Activated CD4-positive, alpha-beta T cell treated with anti-CD3 and anti-CD28 coated beads, Interleukin-2, amount 10 ng/mL, durations not matched to agents 7 days and 5 days (primary cell): Measurements from ENCODE around the gene ZNF582. TPM values are rescaled to one million over a fixed set of nuclear protein-coding genes. Genes with fewer than 3 reads are reported as not detected.
"Not testable (repeated sequence)": the region's sequence is repeated elsewhere in the genome, so short reads cannot be mapped to it uniquely, and the experiment has no call there.

Experiments
- CTCF ChIA-PET: fragments of 350-600 bp; sonication (Branson Sonifier 250); formaldehyde crosslinking; loops from one replicate; lab custom pipeline; 2021; ENCODE audit warnings: antibody characterized with exemption; lab: Charles Lee
- POLR2A ChIA-PET: fragments of 350-600 bp; sonication (Branson Sonifier 250); formaldehyde crosslinking; loops from one replicate; lab custom pipeline; 2021; ENCODE audit warnings: antibody characterized with exemption; lab: Charles Lee
- DNase-seq: peaks from one replicate; pipeline ENCODE4 v3.0.0-alpha.2; 2020
- H3K27ac Mint-ChIP-seq: one replicate; pipeline ENCODE4 v1.8.0; 2021; ENCODE audit warnings: mild to moderate bottlenecking, moderate library complexity, mixed read lengths
- H3K27me3 Mint-ChIP-seq: one replicate; pipeline ENCODE4 v1.8.0; 2021; ENCODE audit warnings: mixed read lengths
- H3K36me3 Mint-ChIP-seq: one replicate; pipeline ENCODE4 v1.8.0; 2021; ENCODE audit warnings: low read depth, mixed read lengths
- H3K4me1 Mint-ChIP-seq: one replicate; pipeline ENCODE4 v1.8.0; 2021; ENCODE audit warnings: mixed read lengths
- H3K4me3 Mint-ChIP-seq: one replicate; pipeline ENCODE4 v1.8.0; 2021; ENCODE audit warnings: mild to moderate bottlenecking, moderate library complexity, mixed read lengths
- H3K9me3 Mint-ChIP-seq: one replicate; pipeline ENCODE4 v1.8.0; 2021; ENCODE audit warnings: mixed read lengths
- total RNA-seq, 2 experiments: library from RNA; stranded (reverse); gene quantifications; one replicate each; pipeline ENCODE4 v1.2.3, GENCODE V29; 2021

ZNF582 gene
- total RNA-seq, 2 experiments from 2014 or later: 2.9 to 3.7 TPM

DNA sequence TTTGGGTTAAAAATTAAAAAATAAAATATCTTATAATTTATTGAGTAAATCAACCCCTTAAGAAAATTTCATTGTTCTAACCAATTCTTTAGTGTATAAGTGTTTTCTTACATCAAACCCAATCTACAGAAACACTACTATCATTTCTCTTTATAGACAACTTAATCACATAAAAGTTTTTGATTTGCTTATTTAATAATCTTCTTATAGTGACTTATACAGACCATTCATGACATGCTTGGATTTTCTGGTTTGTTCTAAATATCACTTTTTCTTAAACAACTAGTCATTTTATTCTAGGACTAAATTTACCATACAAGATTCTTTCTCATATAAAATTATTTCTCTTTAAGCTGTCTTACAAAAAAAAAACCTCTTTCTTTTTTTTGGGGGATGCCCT is 51.4 kb downstream of the ZNF582 start:
- Mint-ChIP-seq H3K9me3 (peaks cover 31% of the 10 kb centered on the region), H3K4me3 (no peak overlapping the region), H3K36me3 (no peaks in the 10 kb centered on the region), H3K27me3 (no peaks in the 10 kb centered on the region), H3K27ac (no peak overlapping the region), H3K4me1 (no peaks in the 10 kb centered on the region)
- POLR2A ChIA-PET: no interaction called here
- no peak for DNase-seq
- CTCF ChIA-PET: no interaction called here

- peaks cover 31% of the 10 kb centered on the region for H3K9me3 Mint-ChIP-seq
- H3K4me3 Mint-ChIP-seq, H3K4me1 Mint-ChIP-seq, POLR2A ChIA-PET, CTCF ChIA-PET, H3K27ac Mint-ChIP-seq, H3K27me3 Mint-ChIP-seq, H3K36me3 Mint-ChIP-seq, DNase-seq: not testable (repeated sequence)
Measured at GRCh38 chr19:56339031-56339430, 54.3 kb downstream of the ZNF582 start.

- POLR2A ChIA-PET, H3K4me1 Mint-ChIP-seq, H3K4me3 Mint-ChIP-seq, DNase-seq, H3K27me3 Mint-ChIP-seq, CTCF ChIA-PET, H3K36me3 Mint-ChIP-seq, H3K27ac Mint-ChIP-seq: not testable (repeated sequence)
- peaks cover 21% of the 10 kb centered on the region for H3K9me3 Mint-ChIP-seq
Measured at GRCh38 chr19:56337077-56337476, 56.3 kb downstream of the ZNF582 start.

GRCh38 chr19:56335371-56335770 is 58.0 kb downstream of the ZNF582 start:
- H3K27ac Mint-ChIP-seq, H3K27me3 Mint-ChIP-seq, DNase-seq, H3K4me3 Mint-ChIP-seq, H3K36me3 Mint-ChIP-seq, POLR2A ChIA-PET, H3K4me1 Mint-ChIP-seq: not testable (repeated sequence)
- H3K9me3 Mint-ChIP-seq: peaks cover 11% of the 10 kb centered on the region
- CTCF ChIA-PET: interaction anchor here (1.0 kb wide), 1 partner anchor 13 kb away, joined by 3 read pairs; no protein-coding TSS in a partner anchor

DNA sequence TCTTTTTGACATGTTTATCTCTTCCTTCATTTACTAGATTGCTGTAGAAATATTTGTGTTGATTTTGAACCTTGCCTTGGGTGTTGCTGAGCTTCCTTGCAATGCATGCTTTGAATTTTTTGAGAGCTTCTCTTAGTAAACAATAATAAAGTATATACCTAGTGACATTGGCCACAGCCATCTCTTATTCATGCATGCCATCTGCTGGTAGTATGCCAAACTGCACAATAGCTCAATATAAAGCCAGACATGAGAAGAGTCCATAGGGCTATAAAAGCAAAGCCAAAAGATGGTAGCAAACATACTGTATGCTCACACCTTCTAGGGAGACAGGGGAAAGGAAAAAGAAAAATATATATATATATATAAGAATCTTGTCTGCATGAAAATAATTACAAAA is 59.8 kb downstream of the ZNF582 start:
- Mint-ChIP-seq H3K4me3 (no peak overlapping the region), H3K9me3 (peaks cover 4% of the 10 kb centered on the region), H3K36me3 (no peaks in the 10 kb centered on the region), H3K27me3 (no peaks in the 10 kb centered on the region), H3K27ac (no peak overlapping the region), H3K4me1 (no peaks in the 10 kb centered on the region)
- CTCF ChIA-PET: interaction anchor here (0.6 to 1.2 kb wide), 10 partner anchors 15 to 1392 kb away, joined by 3 to 9 read pairs (median 3); no protein-coding TSS in a partner anchor
- DNase-seq: peak; percentile 68
- POLR2A ChIA-PET: no interaction called here

Other genes starting within 250 kb of the ZNF582 start
- gene GALP, start 217.5 kb downstream of the ZNF582 start, total RNA-seq: not detected
- gene ZSCAN5B, start 195.8 kb downstream of the ZNF582 start, total RNA-seq: not detected
- not detected for gene ZSCAN5C, start 191.3 kb downstream of the ZNF582 start, total RNA-seq
- 1 to 10 TPM; 1.1 to 2.2 TPM for gene EDDM13, start 120.8 kb downstream of the ZNF582 start, total RNA-seq
- gene ZSCAN5A, start 78.7 kb downstream of the ZNF582 start, total RNA-seq: 1 to 10 TPM; 9.3 to 9.4 TPM
- 1 to 10 TPM; 5.8 TPM for gene ZNF583, start 10.8 kb upstream of the ZNF582 start, total RNA-seq
- 1 to 10 TPM in 1 of 2 experiments, under 1 TPM in 1; 1.00 to 1.0 TPM for gene ZNF667, start 83.8 kb upstream of the ZNF582 start, total RNA-seq
- 1 to 10 TPM; 1.1 to 1.5 TPM for gene ZNF471, start 114.3 kb upstream of the ZNF582 start, total RNA-seq
- gene ZFP28, start 145.4 kb upstream of the ZNF582 start, total RNA-seq: 1 to 10 TPM; 4.7 to 5.6 TPM
- gene ZNF470, start 173.9 kb upstream of the ZNF582 start, total RNA-seq: 1 to 10 TPM; 4.4 to 6.3 TPM
- 1 to 10 TPM; 6.4 TPM for gene ZNF71, start 201.8 kb upstream of the ZNF582 start, total RNA-seq
- gene SMIM17, start 249.6 kb upstream of the ZNF582 start, total RNA-seq: under 1 TPM; 0.20 to 0.25 TPM